ENCODE measurements around the gene RPH3AL. TPM values are rescaled to one million over a fixed set of nuclear protein-coding genes. Genes with fewer than 3 reads are reported as not detected.
"Not testable (repeated sequence)": the region's sequence is repeated elsewhere in the genome, so short reads cannot be mapped to it uniquely, and the experiment has no call there.

Gene RPH3AL
- total RNA-seq, 2 experiments from 2014 or later = 2.1 to 2.7 TPM

- POLR2A ChIA-PET = no interaction called here
- Mint-ChIP-seq H3K9me3 (peaks cover 27% of the 10 kb centered on the region), H3K27ac (no peak overlapping the region), H3K4me1 (no peaks in the 10 kb centered on the region), H3K4me3 (no peak overlapping the region), H3K36me3 (no peaks in the 10 kb centered on the region), H3K27me3 (no peaks in the 10 kb centered on the region)
- DNase-seq (no peak), ATAC-seq (ENCODE audit: low read depth) (no peak)
These were observed 33.3 kb downstream of the RPH3AL start for GRCh38 chr17:319266-319665.

DNA sequence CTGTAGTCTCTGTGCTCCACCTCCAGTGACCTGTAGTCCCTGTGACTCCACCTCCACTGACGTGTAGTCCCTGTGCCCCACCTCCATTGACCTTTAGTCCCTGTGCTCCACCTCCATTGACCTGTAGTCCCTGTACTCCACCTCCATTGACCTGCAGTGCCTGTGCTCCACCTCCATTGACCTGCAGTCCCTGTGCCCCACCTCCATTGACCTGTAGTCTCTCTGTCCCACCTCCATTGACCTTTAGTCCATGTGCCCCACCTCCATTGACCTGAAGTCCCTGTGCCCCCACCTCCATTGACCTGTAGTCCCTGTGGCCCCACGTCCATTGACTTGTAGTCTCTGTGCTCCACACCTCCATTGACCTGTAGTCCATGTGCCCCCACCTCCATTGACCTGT lies 35.5 kb downstream of the RPH3AL start:
- H3K4me3 Mint-ChIP-seq; H3K36me3 Mint-ChIP-seq; ATAC-seq (ENCODE audit: low read depth); H3K4me1 Mint-ChIP-seq; POLR2A ChIA-PET; H3K27ac Mint-ChIP-seq; H3K27me3 Mint-ChIP-seq; DNase-seq: not testable (repeated sequence)
- peaks cover 27% of the 10 kb centered on the region for H3K9me3 Mint-ChIP-seq

DNA sequence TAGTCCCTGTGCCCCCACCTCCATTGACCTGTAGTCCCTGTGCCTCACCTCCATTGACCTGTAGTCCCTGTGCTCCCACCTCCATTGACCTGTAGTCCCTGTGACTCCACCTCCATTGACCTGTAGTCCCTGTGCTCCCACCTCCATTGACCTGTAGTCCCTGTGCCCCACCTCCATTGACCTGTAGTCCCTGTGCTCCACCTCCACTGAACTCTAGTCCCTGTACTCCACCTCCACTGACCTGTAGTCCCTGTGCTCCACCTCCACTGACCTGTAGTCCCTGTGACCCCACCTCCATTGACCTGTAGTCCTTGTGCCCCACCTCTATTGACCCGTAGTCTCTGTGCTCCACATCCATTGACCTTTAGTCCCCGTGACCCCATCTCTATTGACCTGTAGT lies 37.2 kb downstream of the RPH3AL start:
- H3K27ac Mint-ChIP-seq; DNase-seq; ATAC-seq (ENCODE audit: low read depth); POLR2A ChIA-PET; H3K36me3 Mint-ChIP-seq; H3K4me1 Mint-ChIP-seq; H3K4me3 Mint-ChIP-seq; H3K27me3 Mint-ChIP-seq: not testable (repeated sequence)
- peaks cover 27% of the 10 kb centered on the region for H3K9me3 Mint-ChIP-seq

DNA sequence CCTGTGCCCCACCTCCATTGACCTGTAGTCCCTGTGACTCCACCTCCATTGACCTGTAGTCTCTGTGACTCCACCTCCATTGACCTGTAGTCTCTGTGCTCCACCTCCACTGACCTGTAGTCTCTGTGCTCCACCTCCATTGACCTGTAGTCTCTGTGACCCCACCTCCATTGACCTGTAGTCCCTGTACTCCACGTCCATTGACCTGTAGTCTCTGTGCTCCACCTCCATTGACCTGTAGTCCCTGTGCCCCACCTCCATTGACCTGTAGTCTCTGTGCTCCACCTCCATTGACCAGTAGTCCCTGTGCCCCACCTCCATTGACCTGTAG lies 38.0 kb downstream of the RPH3AL start:
- H3K27me3 Mint-ChIP-seq; POLR2A ChIA-PET; DNase-seq; H3K36me3 Mint-ChIP-seq; H3K4me3 Mint-ChIP-seq; H3K4me1 Mint-ChIP-seq; ATAC-seq (ENCODE audit: low read depth); H3K27ac Mint-ChIP-seq: not testable (repeated sequence)
- peaks cover 27% of the 10 kb centered on the region for H3K9me3 Mint-ChIP-seq

DNA sequence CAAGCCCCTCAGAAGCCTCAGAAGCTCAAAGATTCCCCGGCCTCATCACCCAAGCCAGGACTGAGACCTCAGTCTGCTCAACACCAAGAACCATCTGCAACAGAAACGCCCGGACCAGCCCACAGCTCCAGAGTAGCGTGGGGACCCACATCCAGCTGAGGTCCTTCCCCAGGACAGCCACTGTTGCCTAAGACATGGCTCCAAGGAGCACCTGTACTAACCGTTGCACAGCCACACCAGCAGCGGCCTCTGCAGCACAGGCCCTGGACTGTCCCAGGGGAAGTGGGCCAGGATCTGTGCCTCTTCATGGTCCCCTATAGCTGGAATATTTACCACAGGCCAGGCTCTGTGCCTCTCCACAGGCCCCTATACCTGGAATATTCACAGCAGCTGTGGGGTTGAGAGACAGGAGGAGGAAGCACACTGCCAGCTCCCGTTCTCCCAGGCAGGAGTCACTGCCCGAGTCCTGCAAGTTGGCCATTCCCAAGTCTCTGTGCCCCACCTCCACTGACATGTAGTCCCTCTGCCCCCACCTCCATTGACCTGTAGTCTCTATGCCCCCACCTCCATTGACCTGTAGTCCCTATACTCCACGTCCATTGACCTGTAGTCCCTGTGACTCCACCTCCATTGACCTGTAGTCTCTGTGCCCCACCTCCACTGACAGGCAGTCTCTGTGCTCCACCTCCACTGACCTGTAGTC lies 38.5 kb downstream of the RPH3AL start:
- no peak overlapping the region for H3K27ac Mint-ChIP-seq
- peaks cover 27% of the 10 kb centered on the region for H3K9me3 Mint-ChIP-seq
- no peak overlapping the region for H3K4me3 Mint-ChIP-seq
- no peak for DNase-seq
- POLR2A ChIA-PET = no interaction called here
- no peaks in the 10 kb centered on the region for H3K4me1 Mint-ChIP-seq
- H3K36me3 Mint-ChIP-seq = no peaks in the 10 kb centered on the region
- no peaks in the 10 kb centered on the region for H3K27me3 Mint-ChIP-seq
- ATAC-seq (ENCODE audit: low read depth) = no peak

DNA sequence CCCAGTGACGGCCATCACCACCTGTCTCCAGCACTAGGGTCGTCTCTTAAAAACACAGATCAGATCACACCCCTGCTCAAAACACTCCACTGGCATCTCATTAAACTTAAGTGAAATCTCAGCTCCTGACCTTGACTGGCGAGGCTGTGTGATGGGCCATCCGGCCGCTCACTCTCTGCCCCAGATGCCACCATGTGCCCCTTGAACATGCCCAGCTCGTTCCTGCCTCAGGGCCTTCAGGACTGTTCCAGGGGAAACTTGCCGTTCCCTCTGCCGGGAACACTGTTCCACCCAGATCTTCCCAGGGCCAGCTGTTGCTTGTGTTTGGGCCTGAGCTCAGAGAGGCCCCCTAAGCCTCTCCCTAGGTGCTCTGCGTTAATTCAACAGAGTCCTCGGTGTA lies 39.4 kb downstream of the RPH3AL start:
- POLR2A ChIA-PET = no interaction called here
- Mint-ChIP-seq H3K9me3 (peaks cover 27% of the 10 kb centered on the region), H3K4me1 (no peaks in the 10 kb centered on the region), H3K27ac (no peak overlapping the region), H3K36me3 (no peaks in the 10 kb centered on the region), H3K4me3 (no peak overlapping the region), H3K27me3 (no peaks in the 10 kb centered on the region)
- DNase-seq (no peak), ATAC-seq (ENCODE audit: low read depth) (no peak)

DNA sequence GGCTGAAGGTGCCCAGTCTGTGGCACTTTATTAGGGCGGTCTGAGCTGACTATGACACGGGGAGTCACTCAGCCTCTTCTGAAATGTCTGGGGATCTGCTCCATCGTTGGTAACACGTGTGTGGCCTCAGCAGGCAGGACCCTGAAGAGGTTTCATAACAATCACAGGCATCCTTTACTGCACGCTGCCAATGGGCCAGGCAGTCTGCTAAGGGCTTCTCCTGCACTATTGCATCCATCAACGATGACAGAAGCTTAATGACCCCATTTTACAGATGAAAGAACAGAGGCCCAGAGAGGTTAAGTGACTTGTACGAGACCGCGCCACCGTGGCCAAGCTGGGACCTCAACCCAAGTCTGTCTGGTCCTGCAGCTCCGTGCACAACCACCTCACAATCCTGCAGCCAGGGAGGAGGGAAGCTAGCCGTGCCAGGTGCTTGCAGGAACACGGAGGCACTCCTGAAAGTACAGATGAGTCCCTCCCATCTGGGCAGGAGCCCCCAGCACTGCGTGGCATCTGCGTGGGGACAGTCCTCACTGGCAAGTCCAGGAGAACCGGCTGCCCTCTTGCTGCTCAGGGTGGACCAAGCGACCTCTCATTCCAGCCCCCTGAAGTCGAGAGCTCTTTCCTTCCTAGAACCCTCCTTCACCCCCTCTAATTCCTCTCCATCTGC lies 40.0 kb downstream of the RPH3AL start:
- DNase-seq (no peak), ATAC-seq (ENCODE audit: low read depth) (no peak)
- H3K9me3 Mint-ChIP-seq = peaks cover 25% of the 10 kb centered on the region
- H3K27me3 Mint-ChIP-seq = no peaks in the 10 kb centered on the region
- no peak overlapping the region for H3K4me3 Mint-ChIP-seq
- H3K27ac Mint-ChIP-seq = no peak overlapping the region
- H3K4me1 Mint-ChIP-seq = no peaks in the 10 kb centered on the region
- H3K36me3 Mint-ChIP-seq = no peaks in the 10 kb centered on the region
- POLR2A ChIA-PET = no interaction called here

DNA sequence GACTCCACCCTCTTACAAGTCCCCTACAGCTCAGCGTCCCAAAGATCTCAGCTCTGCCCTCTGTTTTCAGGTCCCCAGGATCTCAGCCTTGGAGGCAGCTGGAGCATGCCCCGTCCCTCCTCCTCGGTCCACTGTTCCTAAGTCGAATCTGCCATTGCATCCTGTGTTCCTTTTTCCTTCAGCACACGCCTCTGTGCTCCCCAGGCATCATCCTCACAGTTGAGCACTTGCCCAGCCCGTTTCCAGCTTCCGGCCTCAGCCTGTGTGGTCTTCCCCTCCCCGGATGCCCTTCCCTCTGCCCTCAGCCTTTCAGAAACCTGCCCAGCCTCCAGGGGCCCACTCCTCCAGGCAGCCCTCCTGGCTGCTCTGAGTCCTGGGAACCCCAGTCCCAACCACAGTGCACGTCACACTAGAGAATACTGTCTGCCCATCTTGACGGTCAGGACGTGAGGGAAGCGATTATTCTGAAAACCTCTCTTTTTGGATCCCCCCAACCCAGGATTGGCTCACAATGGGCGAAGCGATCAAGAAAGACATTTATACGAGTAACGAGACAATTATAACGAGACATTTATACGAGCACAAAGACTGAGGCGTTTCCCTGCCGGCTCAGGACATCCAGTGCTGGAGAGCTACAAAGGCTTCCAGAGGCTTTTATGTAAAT lies 41.4 kb downstream of the RPH3AL start:
- Mint-ChIP-seq H3K4me3 (no peak overlapping the region), H3K4me1 (no peaks in the 10 kb centered on the region), H3K27ac (peak overlapping the region; percentile 13), H3K27me3 (no peaks in the 10 kb centered on the region), H3K36me3 (no peaks in the 10 kb centered on the region), H3K9me3 (peaks cover 14% of the 10 kb centered on the region)
- ATAC-seq (ENCODE audit: low read depth) (no peak), DNase-seq (no peak)
- POLR2A ChIA-PET = interaction anchor here (0.6 kb wide), 1 partner anchor 121 kb away, joined by 5 read pairs; no protein-coding TSS in a partner anchor

- Mint-ChIP-seq H3K27ac (no peak overlapping the region), H3K36me3 (no peaks in the 10 kb centered on the region), H3K4me3 (no peak overlapping the region), H3K4me1 (no peaks in the 10 kb centered on the region), H3K9me3 (peaks cover 6% of the 10 kb centered on the region), H3K27me3 (no peaks in the 10 kb centered on the region)
- ATAC-seq (ENCODE audit: low read depth) = no peak
- POLR2A ChIA-PET = no interaction called here
- DNase-seq = no peak
These were observed 42.2 kb downstream of the RPH3AL start for GRCh38 chr17:310111-311010.

DNA sequence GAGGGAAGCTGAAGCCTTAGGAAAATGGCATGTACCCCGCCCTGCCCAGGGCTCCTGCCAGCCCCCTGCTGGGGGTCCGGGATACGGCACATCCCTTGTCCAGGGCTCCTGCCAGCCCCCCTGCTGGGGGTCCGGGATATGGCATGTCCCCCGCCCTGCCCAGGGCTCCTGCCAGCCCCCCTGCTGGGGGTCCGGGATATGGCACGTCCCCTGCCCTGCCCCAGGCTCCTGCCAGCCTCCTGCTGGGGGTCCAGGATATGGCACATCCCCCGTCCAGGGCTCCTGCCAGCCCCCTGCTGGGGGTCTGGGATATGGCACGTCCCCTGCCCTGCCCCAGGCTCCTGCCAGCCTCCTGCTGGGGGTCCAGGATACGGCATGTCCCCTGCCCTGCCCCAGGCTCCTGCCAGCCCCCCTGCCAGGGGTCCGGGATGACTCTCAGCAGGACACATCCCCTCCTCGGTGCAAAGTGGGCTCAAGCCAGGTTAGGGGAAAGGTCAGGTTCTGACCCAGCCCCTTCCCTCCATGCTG lies 43.2 kb downstream of the RPH3AL start:
- no peak overlapping the region for H3K4me3 Mint-ChIP-seq
- ATAC-seq (ENCODE audit: low read depth) = no peak
- no peaks in the 10 kb centered on the region for H3K36me3 Mint-ChIP-seq
- H3K4me1 Mint-ChIP-seq = no peaks in the 10 kb centered on the region
- peaks cover under 1% of the 10 kb centered on the region for H3K9me3 Mint-ChIP-seq
- POLR2A ChIA-PET = no interaction called here
- no peak overlapping the region for H3K27ac Mint-ChIP-seq
- no peaks in the 10 kb centered on the region for H3K27me3 Mint-ChIP-seq
- no peak for DNase-seq

DNA sequence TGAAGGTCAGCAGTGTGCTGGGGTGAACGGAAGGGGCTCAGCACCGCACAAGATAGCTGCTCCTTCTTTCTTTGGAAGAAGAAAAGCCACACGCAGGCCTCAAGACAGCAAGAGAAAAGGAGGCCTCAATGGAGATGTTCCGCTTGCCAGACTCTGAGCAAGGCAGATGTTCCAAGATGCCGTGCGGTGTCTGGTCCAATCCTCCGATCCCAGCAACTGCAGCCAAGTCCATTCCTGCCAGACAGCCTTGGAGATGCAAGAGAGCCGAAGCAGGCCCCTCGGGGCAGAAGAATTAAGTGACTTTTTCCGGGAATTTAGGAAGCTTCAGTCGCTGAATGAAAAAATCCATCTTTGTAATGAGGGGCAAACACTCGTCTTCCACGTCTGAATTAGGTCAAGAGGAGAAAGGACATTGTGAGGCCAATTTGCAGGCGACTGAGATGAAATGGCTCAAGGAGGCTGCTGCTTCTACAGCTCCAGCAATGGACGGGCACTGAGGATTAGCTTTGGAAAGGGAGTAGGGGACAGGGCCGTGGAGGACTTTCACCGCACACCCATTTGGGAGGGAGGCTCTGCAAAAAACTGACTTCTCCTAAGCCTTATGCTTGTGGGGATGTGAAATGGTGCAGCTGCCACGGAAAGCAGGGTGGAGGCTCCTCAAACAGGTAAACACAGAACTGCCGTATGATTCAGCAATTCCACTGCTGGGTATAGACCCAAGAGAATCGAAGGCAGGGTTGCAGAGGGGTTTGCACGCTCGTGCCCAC lies 44.7 kb downstream of the RPH3AL start:
- no peaks in the 10 kb centered on the region for H3K9me3 Mint-ChIP-seq
- H3K4me1 Mint-ChIP-seq = no peaks in the 10 kb centered on the region
- POLR2A ChIA-PET = no interaction called here
- H3K27me3 Mint-ChIP-seq = no peaks in the 10 kb centered on the region
- no peak overlapping the region for H3K27ac Mint-ChIP-seq
- H3K4me3 Mint-ChIP-seq = no peak overlapping the region
- no peaks in the 10 kb centered on the region for H3K36me3 Mint-ChIP-seq
- DNase-seq (no peak), ATAC-seq (ENCODE audit: low read depth) (no peak)

DNA sequence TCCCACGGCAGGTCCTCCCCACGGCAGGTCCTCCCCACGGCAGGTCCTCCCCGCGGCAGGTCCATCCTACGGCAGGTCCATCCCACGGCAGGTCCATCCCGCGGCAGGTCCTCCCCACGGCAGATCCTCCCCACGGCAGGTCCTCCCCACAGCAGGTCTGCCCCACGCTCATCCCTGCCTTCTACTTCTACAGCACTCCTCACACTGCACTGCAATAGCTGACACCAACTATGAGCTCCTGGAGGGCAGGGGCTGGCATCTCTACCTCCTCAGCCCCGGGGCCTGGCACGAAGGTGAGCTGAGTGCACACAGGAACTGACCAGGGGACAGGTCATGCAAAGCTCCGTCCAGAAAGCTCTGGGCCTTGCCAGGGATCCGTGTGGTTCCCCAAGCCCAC lies 45.3 kb downstream of the RPH3AL start:
- no peak overlapping the region for H3K4me3 Mint-ChIP-seq
- no peaks in the 10 kb centered on the region for H3K36me3 Mint-ChIP-seq
- DNase-seq (no peak), ATAC-seq (ENCODE audit: low read depth) (no peak)
- POLR2A ChIA-PET = no interaction called here
- H3K9me3 Mint-ChIP-seq = no peaks in the 10 kb centered on the region
- H3K4me1 Mint-ChIP-seq = no peaks in the 10 kb centered on the region
- no peak overlapping the region for H3K27ac Mint-ChIP-seq
- no peaks in the 10 kb centered on the region for H3K27me3 Mint-ChIP-seq

Measured in activated naive CD8-positive, alpha-beta T cell treated with anti-CD3 and anti-CD28 coated beads, Interleukin-2, amount 10 ng/mL, durations not matched to agents 7 days and 5 days (primary cell).